HepG2 (cell line): ENCODE data around the gene LRRC45. TPM values are rescaled to one million over a fixed set of nuclear protein-coding genes. Genes with fewer than 3 reads are reported as not detected.
A peak's percentile ranks its signal among the peaks of the same experiment; 100 is the strongest.

Experiments
- ARID4A ChIP-seq: sonication (generic); formaldehyde crosslinking; IDR thresholded peaks from 2 replicates; pipeline ENCODE4 v1.5.0; 2020; ENCODE audit warnings: mild to moderate bottlenecking, missing genetic modification reagents, borderline replicate concordance
- ASH2L ChIP-seq: fragments of 300-600, 200-600 bp; sonication (generic); IDR thresholded peaks from 2 replicates; pipeline ENCODE4 v1.7.0; 2017; ENCODE audit warnings: low read depth, mild to moderate bottlenecking, moderate library complexity, mixed read lengths, low read length; ENCODE audit not compliant: insufficient read length
- ATM ChIP-seq: fragments of 450-650 bp; IDR thresholded peaks from 2 replicates; pipeline ENCODE4 v1.7.1; 2017; ENCODE audit warnings: mild to moderate bottlenecking, borderline replicate concordance
- FLYWCH1 ChIP-seq: sonication (generic); formaldehyde crosslinking; IDR thresholded peaks from 2 replicates; pipeline ENCODE4 v1.8.1; 2023; ENCODE audit warnings: mild to moderate bottlenecking, missing genetic modification reagents
- GMEB1 ChIP-seq: sonication (generic); formaldehyde crosslinking; IDR thresholded peaks from 2 replicates; pipeline ENCODE4 v1.5.1; 2020; ENCODE audit warnings: missing genetic modification reagents, mild to moderate bottlenecking, borderline replicate concordance
- GMEB2 ChIP-seq: IDR thresholded peaks from 2 replicates; pipeline ENCODE4 v1.6.1; 2016; ENCODE audit warnings: missing biosample characterization, missing genetic modification reagents, low read depth
- NFE2 ChIP-seq: sonication (generic); formaldehyde crosslinking; IDR thresholded peaks from 2 replicates; pipeline ENCODE4 v1.4.0; 2020; ENCODE audit warnings: missing genetic modification reagents
- NFKBIZ ChIP-seq: IDR thresholded peaks from 2 replicates; pipeline ENCODE4 v1.6.1; 2018; ENCODE audit warnings: missing genetic modification reagents, missing compliant biosample characterization
- SRSF9 ChIP-seq: fragments of 200-400 bp; formaldehyde crosslinking; IDR thresholded peaks from 2 replicates; pipeline ENCODE4 v1.6.1; 2018; ENCODE audit warnings: borderline replicate concordance, mild to moderate bottlenecking, low read depth, low read length; ENCODE audit not compliant: insufficient read depth, poor library complexity, severe bottlenecking
- ZBTB44 ChIP-seq: sonication (generic); formaldehyde crosslinking; IDR thresholded peaks from 2 replicates; pipeline ENCODE4 v1.4.0; 2020; ENCODE audit warnings: missing genetic modification reagents
- ZNF274 ChIP-seq: sonication (generic); formaldehyde crosslinking; IDR thresholded peaks from 2 replicates; pipeline ENCODE4 v1.5.1; 2020; ENCODE audit warnings: mild to moderate bottlenecking, missing genetic modification reagents
- ZNF501 ChIP-seq: sonication (generic); formaldehyde crosslinking; IDR thresholded peaks from 2 replicates; pipeline ENCODE4 v1.5.1; 2020; ENCODE audit warnings: mild to moderate bottlenecking, moderate library complexity, missing genetic modification reagents
- ZNF546 ChIP-seq: sonication (generic); formaldehyde crosslinking; conservative IDR thresholded peaks from 2 replicates; pipeline ENCODE4 v1.8.1; 2023; ENCODE audit warnings: mild to moderate bottlenecking, missing genetic modification reagents
- ZNF572 ChIP-seq: sonication (generic); formaldehyde crosslinking; IDR thresholded peaks from 2 replicates; pipeline ENCODE4 v1.5.1; 2020; ENCODE audit warnings: mild to moderate bottlenecking, missing genetic modification reagents
- ZNF598 ChIP-seq: sonication (generic); formaldehyde crosslinking; IDR thresholded peaks from 2 replicates; pipeline ENCODE4 v1.5.1; 2020; ENCODE audit warnings: mild to moderate bottlenecking, missing genetic modification reagents, borderline replicate concordance
- polyA plus RNA-seq, 8 experiments: library from polyadenylated mRNA; depleted of rRNA in 3 of 8; stranded (reverse) in 7 of 8; unstranded in 1 of 8; fragments of >200 nt; fragmentation: Illumina TruSeq in 4 of 8; extraction: Trizol in 4 of 8; gene quantifications; 2 replicates each; pipeline versions ENCODE4 v1.2.1 to v1.2.3, GENCODE V29; 2011 to 2016; ENCODE audit warnings: low read depth in 4 of 8, missing spikeins in 1 of 8, mixed read lengths in 1 of 8; ENCODE audit not compliant: insufficient read depth in 1 of 8
- total RNA-seq, 5 experiments: library from RNA; depleted of rRNA; stranded (reverse); fragments of >200 nt; fragmentation: Illumina TruSeq; extraction: Trizol; gene quantifications; 2 replicates each; pipeline ENCODE4 v1.2.3, GENCODE V29; 2016; ENCODE audit warnings: low read depth in 1 of 5

Gene LRRC45
- total and polyA plus RNA-seq, 2 of the 13 experiments (the other 11 are each of a cell fraction or from before 2014, with no cell fraction given): 11.6 to 48.1 TPM

DNA sequence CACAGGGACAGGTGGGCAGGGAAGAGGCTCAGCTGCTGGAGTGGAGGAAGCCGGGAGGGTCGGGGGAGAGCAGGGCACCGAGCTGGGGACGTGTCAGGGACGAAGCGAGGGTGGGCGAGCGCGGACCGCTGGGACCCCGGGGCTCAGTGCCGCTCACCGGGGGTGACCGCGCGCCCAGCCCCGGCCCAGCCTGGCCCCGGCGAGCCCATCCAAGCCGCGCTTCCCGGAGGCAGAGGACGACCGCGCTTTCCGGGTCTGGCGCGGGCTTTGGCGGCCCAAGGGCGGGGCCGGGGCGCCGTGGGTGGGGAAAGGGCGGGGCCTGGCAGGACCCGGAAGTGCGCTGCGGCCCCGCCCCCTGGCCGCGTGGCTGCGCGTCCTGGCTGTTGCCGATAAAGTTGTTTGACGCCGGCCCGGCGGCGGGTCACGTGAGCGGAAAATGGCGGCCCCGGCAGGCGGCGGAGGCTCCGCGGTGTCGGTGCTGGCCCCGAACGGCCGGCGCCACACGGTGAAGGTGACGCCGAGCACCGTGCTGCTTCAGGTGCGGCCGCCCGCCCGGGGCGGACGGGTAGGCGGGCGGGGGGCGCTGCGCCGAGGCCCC, 45.8 kb upstream of the LRRC45 start, which contains the start of gene ASPSCR1 (continued):
- TF ChIP-seq ARID4A (CRISPR knock-in tag): peak; percentile 87; the same call in 1 of the 2 replicates
- peak; percentile 74; the same call in 1 of the 2 replicates for TF ChIP-seq NFKBIZ (CRISPR knock-in tag)
- TF ChIP-seq ZBTB44 (CRISPR knock-in tag): no peak
- peak; percentile 95 for TF ChIP-seq GMEB1 (CRISPR knock-in tag)
- TF ChIP-seq FLYWCH1 (CRISPR knock-in tag): no peak
- TF ChIP-seq ZNF501 (CRISPR knock-in tag): no peak; the same call in 1 of the 2 replicates
- TF ChIP-seq ATM: no peak
- peak; percentile 95 for TF ChIP-seq ASH2L
- TF ChIP-seq ZNF546 (CRISPR knock-in tag): no peak; the same call in 1 of the 2 replicates
- peak; percentile 92 for TF ChIP-seq GMEB2
- no peak for TF ChIP-seq ZNF598 (CRISPR knock-in tag)
- TF ChIP-seq NFE2 (CRISPR knock-in tag): no peak
- no peak for TF ChIP-seq SRSF9
- TF ChIP-seq ZNF572: no peak
- no peak; the same call in 1 of the 2 replicates for TF ChIP-seq ZNF274
